Breast epithelium (tissue), 3 donors: Measurements from ENCODE around the gene BTK.

Experiments used
- POLR2A ChIP-seq: fragments of 450-650 bp; IDR thresholded peaks from one replicate; pipeline ENCODE4 v1.6.1; 2016; ENCODE audit warnings: antibody characterized with exemption, mild to moderate bottlenecking, moderate library complexity
- POLR2AphosphoS5 ChIP-seq, 3 donors: sonication (generic); formaldehyde crosslinking; IDR thresholded peaks; one replicate each; pipeline ENCODE4 v1.6.1; 2017; ENCODE audit warnings: antibody characterized with exemption in 3 of 3
- TF ChIP-seq, protein P1 (sequence below), 3 donors: fragments of 450-650 bp; IDR thresholded peaks; one replicate each; pipeline ENCODE4 v1.5.1; 2016 to 2017; ENCODE audit warnings: antibody characterized with exemption in 3 of 3, mild to moderate bottlenecking in 3 of 3, moderate library complexity in 3 of 3

- TF ChIP-seq, protein P1, sequence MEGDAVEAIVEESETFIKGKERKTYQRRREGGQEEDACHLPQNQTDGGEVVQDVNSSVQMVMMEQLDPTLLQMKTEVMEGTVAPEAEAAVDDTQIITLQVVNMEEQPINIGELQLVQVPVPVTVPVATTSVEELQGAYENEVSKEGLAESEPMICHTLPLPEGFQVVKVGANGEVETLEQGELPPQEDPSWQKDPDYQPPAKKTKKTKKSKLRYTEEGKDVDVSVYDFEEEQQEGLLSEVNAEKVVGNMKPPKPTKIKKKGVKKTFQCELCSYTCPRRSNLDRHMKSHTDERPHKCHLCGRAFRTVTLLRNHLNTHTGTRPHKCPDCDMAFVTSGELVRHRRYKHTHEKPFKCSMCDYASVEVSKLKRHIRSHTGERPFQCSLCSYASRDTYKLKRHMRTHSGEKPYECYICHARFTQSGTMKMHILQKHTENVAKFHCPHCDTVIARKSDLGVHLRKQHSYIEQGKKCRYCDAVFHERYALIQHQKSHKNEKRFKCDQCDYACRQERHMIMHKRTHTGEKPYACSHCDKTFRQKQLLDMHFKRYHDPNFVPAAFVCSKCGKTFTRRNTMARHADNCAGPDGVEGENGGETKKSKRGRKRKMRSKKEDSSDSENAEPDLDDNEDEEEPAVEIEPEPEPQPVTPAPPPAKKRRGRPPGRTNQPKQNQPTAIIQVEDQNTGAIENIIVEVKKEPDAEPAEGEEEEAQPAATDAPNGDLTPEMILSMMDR (IDR thresholded peaks at IDR 0.05): no peak
- TF ChIP-seq POLR2A (no peak), POLR2AphosphoS5 (IDR thresholded peaks at IDR 0.05) (no peak)
Observed at GRCh38 chrX:101399825-101400224, 13.8 kb upstream of the BTK start.
